ENCODE results near the gene SLAMF9.
A peak's percentile ranks its signal among the peaks of the same experiment; 100 is the strongest.

Gene SLAMF9

DNA sequence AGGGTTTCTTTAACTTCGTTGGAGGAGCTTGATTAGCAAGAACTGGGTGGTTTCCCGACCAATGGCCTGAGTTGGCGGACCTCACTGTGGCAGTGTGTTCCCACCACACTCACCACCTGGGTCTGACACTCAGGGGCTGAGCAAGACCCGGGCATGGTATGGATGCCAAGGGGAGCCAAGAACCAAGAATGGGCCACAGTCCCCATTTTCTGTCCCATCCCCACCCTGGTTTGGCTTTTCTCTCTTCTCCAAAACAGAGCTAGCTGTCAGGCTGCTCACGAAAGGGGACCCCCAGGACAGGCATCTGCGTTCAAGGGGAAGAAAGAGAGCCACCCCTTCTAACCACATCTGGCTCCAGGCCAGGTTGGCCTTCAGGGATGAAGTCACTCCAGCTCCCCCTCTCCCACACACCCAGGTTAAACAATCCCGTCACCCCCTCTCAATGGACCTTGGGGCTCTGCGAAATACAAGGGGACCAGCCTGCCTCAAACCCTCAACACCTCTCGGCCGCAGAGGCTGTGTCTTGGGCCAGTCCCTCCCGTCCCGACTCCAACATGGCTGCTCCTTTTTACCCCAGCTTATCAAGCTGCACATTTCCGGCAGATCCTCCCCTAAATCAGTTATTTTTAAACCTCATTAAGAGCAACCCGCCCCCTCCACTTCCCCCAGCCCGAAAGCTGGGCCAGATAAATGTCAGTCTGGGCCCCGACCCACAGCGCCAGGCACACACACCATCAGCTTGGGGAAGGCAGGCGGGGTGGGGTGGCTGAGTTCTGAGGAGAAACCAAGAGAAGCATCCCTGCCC, 32.1 kb downstream of the SLAMF9 start:
- Histone ChIP-seq H3F3A (ENCODE audit: low read depth) (no peaks in the 10 kb centered on the region), H3K79me2 (ENCODE audit: insufficient read depth, low read length) (peaks cover 92% of the 10 kb centered on the region), H3K4me3 (ENCODE audit: low read length, poor library complexity, severe bottlenecking) (peak overlapping the region; percentile 91), H3K9me3 (ENCODE audit: insufficient read depth, low read depth, low read length) (no peaks in the 10 kb centered on the region), H3K9me2 (replicated peaks; ENCODE audit: low read depth, low read length) (no peaks in the 10 kb centered on the region), H4K20me1 (ENCODE audit: insufficient read depth, low read length, poor library complexity, severe bottlenecking) (peaks cover 70% of the 10 kb centered on the region), H3K27me3 (ENCODE audit: insufficient read depth, low read length, poor library complexity, severe bottlenecking) (peaks cover 8% of the 10 kb centered on the region), H3K4me1 (ENCODE audit: insufficient read depth, low read length, poor library complexity, severe bottlenecking) (peaks cover 66% of the 10 kb centered on the region), H2AFZ (ENCODE audit: low read length) (no peak overlapping the region), H3K9ac (ENCODE audit: low read depth, low read length, poor library complexity, severe bottlenecking) (peak overlapping the region; percentile 96), H3K36me3 (ENCODE audit: insufficient read depth, low read length) (peaks cover 40% of the 10 kb centered on the region), H3K4me2 (ENCODE audit: low read depth, low read length, poor library complexity, severe bottlenecking) (peak overlapping the region; percentile 99)
- TF ChIP-seq EZH2phosphoT487 (IDR thresholded peaks at IDR 0.05; ENCODE audit: borderline replicate concordance), result no peak
- TF ChIP-seq, protein P1, sequence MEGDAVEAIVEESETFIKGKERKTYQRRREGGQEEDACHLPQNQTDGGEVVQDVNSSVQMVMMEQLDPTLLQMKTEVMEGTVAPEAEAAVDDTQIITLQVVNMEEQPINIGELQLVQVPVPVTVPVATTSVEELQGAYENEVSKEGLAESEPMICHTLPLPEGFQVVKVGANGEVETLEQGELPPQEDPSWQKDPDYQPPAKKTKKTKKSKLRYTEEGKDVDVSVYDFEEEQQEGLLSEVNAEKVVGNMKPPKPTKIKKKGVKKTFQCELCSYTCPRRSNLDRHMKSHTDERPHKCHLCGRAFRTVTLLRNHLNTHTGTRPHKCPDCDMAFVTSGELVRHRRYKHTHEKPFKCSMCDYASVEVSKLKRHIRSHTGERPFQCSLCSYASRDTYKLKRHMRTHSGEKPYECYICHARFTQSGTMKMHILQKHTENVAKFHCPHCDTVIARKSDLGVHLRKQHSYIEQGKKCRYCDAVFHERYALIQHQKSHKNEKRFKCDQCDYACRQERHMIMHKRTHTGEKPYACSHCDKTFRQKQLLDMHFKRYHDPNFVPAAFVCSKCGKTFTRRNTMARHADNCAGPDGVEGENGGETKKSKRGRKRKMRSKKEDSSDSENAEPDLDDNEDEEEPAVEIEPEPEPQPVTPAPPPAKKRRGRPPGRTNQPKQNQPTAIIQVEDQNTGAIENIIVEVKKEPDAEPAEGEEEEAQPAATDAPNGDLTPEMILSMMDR (conservative IDR thresholded peaks at IDR 0.05; ENCODE audit: low read length), result no peak

DNA sequence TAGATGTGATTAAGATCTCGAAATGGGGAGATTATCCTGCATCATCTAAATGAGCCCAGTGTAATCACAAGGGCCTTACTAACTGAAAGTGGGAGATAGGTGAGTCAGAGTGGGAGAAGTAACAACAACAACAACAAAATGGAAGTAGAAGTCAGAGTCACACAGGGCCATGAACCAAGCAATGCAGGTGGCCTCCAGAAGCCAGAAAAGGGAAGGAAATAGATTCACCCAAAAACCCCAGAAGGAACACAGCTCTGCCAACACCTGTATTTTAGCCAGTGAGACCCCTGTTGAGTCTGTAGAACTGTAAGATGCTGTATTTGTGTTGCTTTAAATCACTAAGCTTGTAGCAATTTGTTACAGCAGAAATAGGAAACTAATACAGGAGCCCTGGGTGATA, 32.8 kb downstream of the SLAMF9 start:
- Histone ChIP-seq H3K79me2 (ENCODE audit: insufficient read depth, low read length) (peaks cover 88% of the 10 kb centered on the region), H3K4me1 (ENCODE audit: insufficient read depth, low read length, poor library complexity, severe bottlenecking) (peaks cover 69% of the 10 kb centered on the region), H2AFZ (ENCODE audit: low read length) (no peak overlapping the region), H3F3A (ENCODE audit: low read depth) (no peaks in the 10 kb centered on the region), H3K27me3 (ENCODE audit: insufficient read depth, low read length, poor library complexity, severe bottlenecking) (peaks cover 8% of the 10 kb centered on the region), H3K9ac (ENCODE audit: low read depth, low read length, poor library complexity, severe bottlenecking) (peak overlapping the region; percentile 96), H3K4me3 (ENCODE audit: low read length, poor library complexity, severe bottlenecking) (peak overlapping the region; percentile 91), H3K4me2 (ENCODE audit: low read depth, low read length, poor library complexity, severe bottlenecking) (peak overlapping the region; percentile 99), H4K20me1 (ENCODE audit: insufficient read depth, low read length, poor library complexity, severe bottlenecking) (peaks cover 70% of the 10 kb centered on the region), H3K36me3 (ENCODE audit: insufficient read depth, low read length) (peaks cover 46% of the 10 kb centered on the region), H3K9me2 (replicated peaks; ENCODE audit: low read depth, low read length) (no peaks in the 10 kb centered on the region), H3K9me3 (ENCODE audit: insufficient read depth, low read depth, low read length) (no peaks in the 10 kb centered on the region)
- TF ChIP-seq, protein P1 (conservative IDR thresholded peaks at IDR 0.05; ENCODE audit: low read length), result no peak
- no peak for TF ChIP-seq EZH2phosphoT487 (IDR thresholded peaks at IDR 0.05; ENCODE audit: borderline replicate concordance)

DNA sequence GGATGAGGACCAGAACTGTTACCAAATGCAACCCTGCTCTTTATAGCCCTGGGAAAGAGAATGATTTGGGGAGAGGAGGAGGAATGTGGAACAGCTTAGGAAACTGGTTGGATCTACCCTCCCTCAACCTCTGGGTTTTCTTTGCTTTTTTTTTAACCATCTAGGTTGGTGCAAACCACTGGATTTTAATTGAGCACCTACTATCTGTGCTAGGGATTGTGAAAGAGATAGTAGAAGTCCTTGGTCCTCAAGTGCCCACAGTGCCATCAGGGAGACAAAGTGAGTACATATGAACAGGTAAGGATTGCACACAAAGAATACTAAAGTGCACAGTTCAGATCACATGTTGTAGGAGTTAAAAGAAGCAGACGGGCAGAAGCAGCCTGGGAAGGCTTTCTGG, 33.4 kb downstream of the SLAMF9 start:
- TF ChIP-seq, protein P1 (conservative IDR thresholded peaks at IDR 0.05; ENCODE audit: low read length), result no peak
- TF ChIP-seq EZH2phosphoT487 (IDR thresholded peaks at IDR 0.05; ENCODE audit: borderline replicate concordance), result no peak
- H3K4me3 ChIP-seq (ENCODE audit: low read length, poor library complexity, severe bottlenecking), result peak overlapping the region; percentile 91
- H3K4me2 ChIP-seq (ENCODE audit: low read depth, low read length, poor library complexity, severe bottlenecking), result peak overlapping the region; percentile 99
- peaks cover 52% of the 10 kb centered on the region for H3K36me3 ChIP-seq (ENCODE audit: insufficient read depth, low read length)
- H3K4me1 ChIP-seq (ENCODE audit: insufficient read depth, low read length, poor library complexity, severe bottlenecking), result peaks cover 66% of the 10 kb centered on the region
- H3K9ac ChIP-seq (ENCODE audit: low read depth, low read length, poor library complexity, severe bottlenecking), result peak overlapping the region; percentile 96
- no peaks in the 10 kb centered on the region for H3F3A ChIP-seq (ENCODE audit: low read depth)
- no peaks in the 10 kb centered on the region for H3K9me2 ChIP-seq (replicated peaks; ENCODE audit: low read depth, low read length)
- peaks cover 70% of the 10 kb centered on the region for H4K20me1 ChIP-seq (ENCODE audit: insufficient read depth, low read length, poor library complexity, severe bottlenecking)
- H3K27me3 ChIP-seq (ENCODE audit: insufficient read depth, low read length, poor library complexity, severe bottlenecking), result peaks cover 8% of the 10 kb centered on the region
- no peak overlapping the region for H2AFZ ChIP-seq (ENCODE audit: low read length)
- no peaks in the 10 kb centered on the region for H3K9me3 ChIP-seq (ENCODE audit: insufficient read depth, low read depth, low read length)
- peaks cover 82% of the 10 kb centered on the region for H3K79me2 ChIP-seq (ENCODE audit: insufficient read depth, low read length)
